Measurements from ENCODE around the gene SPSB4.
"Not testable (repeated sequence)": the region's sequence is repeated elsewhere in the genome, so short reads cannot be mapped to it uniquely, and the experiment has no call there.

Gene SPSB4

GRCh38 chr3:141096981-141097380, 45.8 kb downstream of the SPSB4 start:
- no peak for DNase-seq

- no peak for DNase-seq
Measured at GRCh38 chr3:141100112-141100511, 49.0 kb downstream of the SPSB4 start.

- no peak for DNase-seq
Measured at GRCh38 chr3:141100531-141101320, 49.6 kb downstream of the SPSB4 start.

GRCh38 chr3:141102372-141102771, 51.2 kb downstream of the SPSB4 start:
- no peak for DNase-seq

GRCh38 chr3:141103067-141103466, 51.9 kb downstream of the SPSB4 start:
- DNase-seq = no peak

GRCh38 chr3:141103503-141103902, 52.4 kb downstream of the SPSB4 start:
- DNase-seq = no peak

- DNase-seq = no peak
Measured at GRCh38 chr3:141104151-141104821, 53.1 kb downstream of the SPSB4 start.

- no peak for DNase-seq
Measured at GRCh38 chr3:141105828-141106628, 54.9 kb downstream of the SPSB4 start.

- no peak for DNase-seq
Measured at GRCh38 chr3:141106842-141107241, 55.7 kb downstream of the SPSB4 start.

GRCh38 chr3:141108039-141108438, 56.9 kb downstream of the SPSB4 start:
- DNase-seq = no peak

- DNase-seq = no peak
Measured at GRCh38 chr3:141109751-141110150, 58.6 kb downstream of the SPSB4 start.

- DNase-seq = no peak
Measured at GRCh38 chr3:141110322-141110721, 59.2 kb downstream of the SPSB4 start.

- no peak for DNase-seq
Measured at GRCh38 chr3:141111364-141112155, 60.4 kb downstream of the SPSB4 start.

GRCh38 chr3:141112686-141113297, 61.6 kb downstream of the SPSB4 start:
- DNase-seq = no peak

- DNase-seq = not testable (repeated sequence)
Measured at GRCh38 chr3:141113680-141114079, 62.5 kb downstream of the SPSB4 start.

- no peak for DNase-seq
Measured at GRCh38 chr3:141114179-141114745, 63.1 kb downstream of the SPSB4 start.

- no peak for DNase-seq
Measured at GRCh38 chr3:141114816-141115460, 63.8 kb downstream of the SPSB4 start.

GRCh38 chr3:141115789-141116541, 64.8 kb downstream of the SPSB4 start:
- DNase-seq = no peak

- no peak for DNase-seq
Measured at GRCh38 chr3:141116721-141117120, 65.6 kb downstream of the SPSB4 start.

- not testable (repeated sequence) for DNase-seq
Measured at GRCh38 chr3:141117982-141118381, 66.8 kb downstream of the SPSB4 start.
